Hindlimb muscle (tissue), 1 donor: ENCODE results near the gene KDM2A. TPM values are rescaled to one million over a fixed set of nuclear protein-coding genes. Genes with fewer than 3 reads are reported as not detected.

Experiments used
- DNase-seq: peaks from one replicate; pipeline ENCODE4 v3.0.0-alpha.2; 2013
- polyA plus RNA-seq: library from polyadenylated mRNA; unstranded; fragments of 120-200 nt; gene quantifications from one replicate; pipeline ENCODE4 v1.2.1, GENCODE V29; 2013; ENCODE audit not compliant: insufficient read length

Gene KDM2A
- polyA plus RNA-seq: 64.1 TPM

DNA sequence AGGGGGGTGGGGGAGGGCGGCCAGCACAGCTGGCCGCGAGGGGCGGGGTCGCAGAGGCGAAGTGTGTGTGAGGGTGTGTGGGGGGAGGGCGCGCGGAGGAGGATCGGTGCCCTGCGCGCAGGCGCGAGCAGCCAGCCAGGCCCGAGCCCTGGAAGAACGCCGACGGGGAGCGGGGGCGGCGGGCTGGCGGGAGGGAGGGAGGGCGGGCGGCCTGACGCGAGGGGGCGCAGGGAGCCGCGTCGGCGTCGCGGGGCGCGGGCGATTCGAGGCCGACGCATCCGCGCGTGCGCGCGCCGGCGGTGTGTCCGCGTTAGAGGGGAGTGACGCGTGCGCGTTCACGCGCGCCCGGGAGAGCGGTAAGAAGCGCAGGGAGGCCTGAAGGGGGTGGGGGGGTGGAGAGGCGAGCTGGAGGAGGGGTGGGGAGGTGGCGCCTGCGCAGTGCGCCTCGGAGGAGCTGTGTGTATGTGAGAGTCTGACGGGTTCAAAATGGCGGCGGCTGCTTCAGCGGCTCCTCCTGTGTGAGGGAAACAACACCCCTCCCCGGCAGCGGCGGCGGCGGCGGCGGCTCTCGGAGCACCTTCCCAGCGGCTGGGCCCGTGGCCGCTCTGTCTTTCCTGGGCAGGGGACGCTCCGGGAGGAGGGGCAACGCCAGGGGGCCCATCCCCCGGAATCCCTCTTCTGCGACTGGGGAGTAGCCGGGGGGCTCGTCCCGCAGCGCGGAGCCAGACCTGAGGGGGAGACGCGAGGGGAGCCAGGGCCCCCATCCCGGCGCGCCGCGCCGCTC is at the start of gene KDM2A:
TSS of gene KDM2A (plus strand) at position 463 of the 784 bp plus-strand sequence. CDS start 2,054 bp downstream, outside the sequence.
- DNase-seq: peak; percentile 100

DNA sequence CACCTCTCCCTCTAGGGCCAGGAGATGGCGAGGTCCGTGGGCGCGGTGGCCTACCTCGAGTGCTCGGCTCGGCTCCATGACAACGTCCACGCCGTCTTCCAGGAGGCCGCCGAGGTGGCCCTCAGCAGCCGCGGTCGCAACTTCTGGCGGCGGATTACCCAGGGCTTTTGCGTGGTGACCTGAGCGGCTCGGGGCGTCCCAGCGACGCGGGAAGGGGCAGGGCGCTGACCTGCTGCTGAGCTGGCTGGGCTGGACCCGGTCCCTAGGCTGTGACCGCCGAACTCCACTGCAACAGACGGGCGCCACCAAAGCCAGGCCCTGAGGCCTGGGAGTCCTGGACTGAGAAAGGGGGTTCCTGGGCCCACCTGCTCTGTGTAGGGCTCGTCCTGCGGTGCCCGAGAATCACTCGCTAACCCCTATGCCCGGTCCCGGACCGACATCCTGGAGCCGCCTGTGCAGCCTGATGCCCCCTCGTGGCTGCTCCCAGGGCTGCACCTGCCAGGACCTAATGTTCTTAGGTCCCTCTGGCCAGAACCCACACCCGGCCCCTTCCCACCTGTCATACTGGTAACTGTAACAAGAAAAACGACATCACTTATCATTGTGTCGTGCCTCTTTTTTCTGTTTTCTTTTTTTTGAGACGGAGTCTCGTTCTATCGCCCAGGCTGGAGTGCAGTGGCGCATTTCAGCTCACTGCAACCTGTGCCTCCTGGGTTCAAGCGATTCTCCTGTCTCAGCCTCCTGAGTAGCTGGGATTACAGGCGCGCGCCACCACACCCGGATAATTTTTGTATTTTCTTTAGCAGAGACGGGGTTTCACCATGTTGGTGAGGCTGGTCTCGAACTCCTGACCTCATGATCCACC is 47.4 kb upstream of the KDM2A start:
- DNase-seq: peak; percentile 49

DNA sequence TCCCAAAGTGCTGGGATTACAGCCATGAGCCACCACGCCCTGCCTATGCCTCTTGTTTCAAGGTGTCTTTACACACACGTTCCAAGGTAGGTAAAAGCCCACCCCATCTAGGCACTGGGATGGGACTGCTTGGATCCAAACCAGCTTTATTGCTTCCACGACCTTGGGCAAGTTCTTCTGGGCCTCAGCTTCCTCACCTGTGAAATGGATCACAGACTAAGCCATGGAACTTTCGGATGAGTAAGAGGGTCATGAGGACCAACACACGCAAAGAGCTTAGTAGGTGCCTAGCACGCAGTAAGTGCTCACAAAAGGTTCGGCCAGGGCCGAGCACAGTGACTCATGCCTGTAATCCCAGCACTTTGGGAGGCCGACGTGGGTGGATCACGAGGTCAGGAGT is 46.8 kb upstream of the KDM2A start:
- DNase-seq: no peak

DNA sequence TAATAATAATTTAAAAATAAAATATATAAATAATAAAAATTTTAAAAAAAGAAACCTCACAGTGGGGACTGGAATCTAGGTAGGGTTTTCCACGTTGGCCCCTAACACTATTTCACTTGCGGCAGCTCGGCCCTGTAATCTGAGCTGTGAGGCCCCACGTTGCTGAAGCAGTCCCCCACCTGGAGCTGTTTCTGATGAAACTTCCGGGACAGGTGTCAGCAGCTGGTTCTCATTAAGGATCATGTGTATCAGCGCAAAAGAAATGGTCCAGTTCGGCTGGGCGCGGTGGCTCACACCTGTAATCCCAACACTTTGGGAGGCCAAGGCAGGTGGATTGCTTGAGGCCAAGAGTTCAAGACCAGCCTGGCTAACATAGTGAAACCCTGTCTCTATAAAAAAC is 45.2 kb upstream of the KDM2A start:
- no peak for DNase-seq

DNA sequence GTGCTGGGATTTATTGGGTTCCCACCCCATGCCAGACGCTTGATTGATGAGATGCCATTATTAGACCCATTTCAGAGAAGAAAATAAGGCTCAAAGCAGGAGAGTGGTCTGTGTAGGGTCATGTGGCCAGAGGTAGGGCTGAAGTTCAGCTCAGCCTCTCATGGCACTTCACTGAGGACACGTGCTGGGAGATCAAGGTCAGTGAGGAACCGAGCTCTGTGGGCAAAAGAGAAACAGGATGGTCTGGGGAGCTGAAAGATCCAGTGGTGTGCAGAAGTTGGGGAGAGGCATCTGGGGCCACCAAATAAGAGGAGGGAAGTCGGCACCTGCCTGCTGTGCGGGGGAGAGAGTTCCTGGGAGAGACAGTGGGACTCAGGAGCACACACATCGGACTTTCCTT is 42.9 kb upstream of the KDM2A start:
- DNase-seq: no peak

DNA sequence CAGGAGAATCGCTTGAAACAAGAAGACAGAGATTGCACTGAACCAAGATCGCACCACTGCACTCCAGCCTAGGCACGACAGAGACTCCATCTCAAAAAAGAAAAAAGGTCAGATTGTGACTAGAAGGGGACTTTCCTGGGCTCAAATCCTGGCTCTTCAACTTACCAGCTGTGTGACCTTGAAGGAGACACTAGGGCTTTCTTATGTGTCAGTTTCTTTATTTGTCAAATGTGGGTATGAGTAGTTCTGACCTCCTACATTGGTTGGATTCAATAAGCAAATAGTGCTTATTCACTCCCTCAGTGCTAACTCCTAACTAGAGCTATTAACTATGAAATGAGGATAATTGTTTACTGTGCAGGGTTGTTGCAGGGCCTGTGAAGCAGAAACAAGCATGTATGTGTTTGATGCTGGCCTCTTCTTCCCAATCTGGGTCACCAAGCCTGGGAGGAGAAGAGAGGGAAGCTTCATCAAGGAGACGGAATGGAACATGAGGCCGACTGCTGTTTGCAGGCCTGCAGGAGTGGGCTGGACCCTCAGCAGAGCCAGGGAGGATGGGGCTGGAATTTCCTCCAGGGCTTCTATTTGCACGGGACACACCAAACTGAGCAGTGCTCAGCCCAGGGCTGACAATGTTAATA is 39.9 kb upstream of the KDM2A start:
- no peak for DNase-seq

DNA sequence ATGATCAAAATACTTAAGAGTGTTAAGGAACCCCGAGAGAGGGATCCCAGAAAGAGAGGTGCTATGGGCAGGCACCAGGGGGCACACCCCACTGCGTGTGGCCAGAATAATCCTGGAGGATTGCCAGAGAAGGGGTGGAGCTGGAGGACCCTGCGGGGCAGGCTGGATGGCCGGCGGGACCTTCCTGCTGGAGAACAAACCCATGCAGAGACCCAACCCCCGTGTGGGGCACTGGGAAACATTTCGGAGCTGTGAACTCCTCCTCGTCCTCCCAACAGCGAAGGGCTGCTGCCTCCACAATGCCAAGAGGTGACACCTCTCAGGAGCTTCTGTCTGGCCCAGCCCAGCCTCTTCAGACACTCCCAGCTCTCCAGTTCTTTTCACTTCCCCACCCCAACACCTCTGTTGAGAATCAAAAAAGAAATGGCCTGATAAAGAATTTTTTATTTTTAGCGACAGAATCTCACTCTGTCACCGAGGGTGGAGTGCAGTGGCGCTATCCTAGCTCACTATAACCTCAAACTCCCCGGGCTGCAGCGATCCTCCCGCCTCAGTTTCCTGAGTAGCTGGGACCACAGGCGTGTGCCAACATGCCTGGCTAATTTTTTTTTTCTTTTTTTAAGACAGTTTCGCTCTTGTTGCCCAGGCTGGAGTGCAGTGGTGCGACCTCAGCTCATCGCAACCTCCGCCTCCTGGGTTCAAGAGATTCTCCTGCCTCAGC is 36.8 kb upstream of the KDM2A start:
- no peak for DNase-seq

DNA sequence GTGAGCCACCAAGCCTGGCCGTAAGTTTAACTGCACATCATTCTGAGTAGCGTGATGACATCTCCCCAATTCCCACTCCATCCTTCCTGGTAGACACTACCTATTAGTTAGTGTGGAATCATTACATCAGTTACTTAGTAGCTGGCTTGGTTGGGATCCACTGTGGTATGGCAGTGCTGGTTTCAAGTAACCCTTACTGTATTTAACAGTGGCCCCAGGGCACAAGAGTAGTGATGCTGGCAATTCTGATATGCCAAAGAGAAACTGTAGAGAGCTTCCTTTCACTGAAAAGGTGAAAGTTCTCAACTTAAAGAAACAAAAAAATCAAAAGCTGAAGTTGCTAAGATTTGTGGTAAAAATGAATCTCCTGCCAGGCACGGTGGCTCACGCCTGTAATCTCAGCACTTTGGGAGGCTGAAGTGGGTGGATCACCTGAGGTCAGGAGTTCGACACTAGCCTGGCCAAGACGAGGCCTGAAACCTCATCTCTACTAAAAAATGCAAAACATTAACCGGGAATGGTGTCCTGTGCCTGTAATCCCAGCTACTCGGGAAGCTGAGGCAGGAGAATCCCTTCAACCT is 35.2 kb upstream of the KDM2A start:
- no peak for DNase-seq

DNA sequence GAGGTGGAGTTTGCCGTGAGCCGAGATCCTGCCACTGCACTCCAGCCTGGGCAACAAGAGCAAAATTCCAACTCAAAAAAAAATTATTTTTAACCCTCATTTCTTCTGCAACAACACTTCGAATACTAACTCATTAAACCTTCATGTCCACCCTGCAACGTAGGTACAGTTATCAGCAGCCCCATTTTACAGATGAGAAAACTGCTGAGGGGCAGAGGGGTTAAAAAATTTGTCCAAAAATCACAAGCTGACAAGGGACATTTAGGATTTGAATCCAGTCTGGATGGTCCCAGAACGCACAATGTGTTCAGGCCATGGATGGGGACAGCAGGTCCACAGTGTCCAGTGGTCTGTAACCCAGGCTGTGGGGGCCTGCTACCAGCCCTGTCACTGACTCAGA is 33.4 kb upstream of the KDM2A start:
- no peak for DNase-seq

DNA sequence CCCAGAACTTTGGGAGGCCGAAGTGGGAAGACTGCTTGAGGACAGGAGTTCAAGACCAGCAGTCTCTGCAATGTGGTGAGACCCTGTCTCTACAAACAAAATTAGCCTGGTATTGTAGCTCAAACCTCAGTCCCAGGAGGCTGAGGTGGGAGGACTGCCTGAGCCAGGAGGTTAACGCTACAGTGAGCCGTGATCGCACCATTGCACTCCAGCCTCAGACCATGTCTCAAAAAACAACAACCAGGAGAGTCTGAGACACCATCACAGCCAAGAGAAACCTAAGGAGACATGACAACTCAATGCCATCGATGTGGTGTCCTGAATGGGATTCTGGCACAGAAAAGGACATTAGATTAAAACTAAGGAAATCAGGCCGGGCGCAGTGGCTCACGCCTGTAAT is 28.3 kb upstream of the KDM2A start:
- DNase-seq: no peak

DNA sequence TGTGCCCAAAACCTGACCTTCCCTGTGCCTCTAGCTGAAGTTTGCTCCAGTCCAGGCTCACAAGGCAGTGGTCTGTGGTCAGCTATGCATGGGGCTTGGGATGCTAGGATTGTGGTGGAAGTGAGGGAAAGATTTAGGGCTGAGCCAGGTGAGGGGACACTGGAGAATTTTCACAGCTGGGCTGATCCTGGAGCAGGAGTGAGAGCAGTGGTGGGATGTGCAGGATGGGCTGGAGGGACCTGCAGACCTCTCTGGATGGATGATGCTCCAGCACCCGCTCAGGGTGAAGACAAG is 23.9 kb upstream of the KDM2A start:
- DNase-seq: no peak

DNA sequence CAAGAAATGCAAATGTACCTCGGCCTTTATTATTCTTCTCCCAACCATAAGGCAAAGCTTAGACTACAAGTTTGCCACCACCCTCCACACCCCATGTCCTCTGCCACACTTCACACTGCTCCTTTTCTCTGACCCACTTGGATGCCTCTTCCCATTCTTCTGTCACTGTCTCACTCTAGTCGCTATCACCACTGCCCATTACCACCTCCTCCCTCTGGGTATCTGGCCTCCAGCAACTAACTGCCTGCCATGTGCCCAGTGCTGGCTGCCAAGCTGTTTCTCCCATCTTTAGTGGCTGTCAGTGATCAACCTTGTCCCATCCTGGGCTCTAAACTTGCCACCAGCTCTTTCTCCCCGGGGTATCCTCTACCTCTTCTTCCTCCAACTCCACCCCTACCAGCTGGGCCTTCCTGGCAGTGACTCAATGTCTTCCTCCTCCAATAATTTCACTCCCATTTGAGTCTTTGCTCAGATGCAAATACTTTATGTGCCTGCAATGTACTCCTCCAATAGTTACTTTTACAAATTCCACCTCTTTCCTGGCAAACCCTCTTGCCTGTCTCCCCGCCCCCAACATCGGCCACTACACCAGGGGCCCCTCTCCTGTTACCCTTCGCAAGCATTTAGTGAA is 20.1 kb upstream of the KDM2A start:
- DNase-seq: no peak

DNA sequence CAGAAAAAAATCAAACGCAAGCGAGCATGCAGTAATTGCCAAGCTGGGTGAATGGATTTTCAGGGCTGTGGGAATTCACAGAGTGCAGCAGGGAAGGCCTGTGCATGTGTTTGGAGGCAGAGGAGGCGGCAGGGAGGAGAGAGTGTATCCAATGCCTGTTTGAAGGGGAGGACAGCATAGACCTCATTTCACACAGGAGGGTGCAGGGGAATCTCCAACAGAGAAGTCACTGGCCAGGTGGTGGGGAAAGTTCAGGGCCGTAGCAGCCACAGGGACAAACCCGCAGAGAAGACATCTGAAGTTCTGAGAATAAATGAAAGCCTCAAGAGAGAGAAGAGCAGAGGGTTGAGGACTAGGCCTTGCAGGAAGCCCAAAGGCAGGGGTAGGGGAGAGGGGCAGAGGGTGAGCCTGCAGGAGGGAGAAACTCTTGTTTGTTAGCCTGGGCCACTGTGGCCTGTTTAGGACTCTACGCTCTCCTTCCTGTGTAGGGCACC is 19.2 kb upstream of the KDM2A start:
- DNase-seq: no peak

DNA sequence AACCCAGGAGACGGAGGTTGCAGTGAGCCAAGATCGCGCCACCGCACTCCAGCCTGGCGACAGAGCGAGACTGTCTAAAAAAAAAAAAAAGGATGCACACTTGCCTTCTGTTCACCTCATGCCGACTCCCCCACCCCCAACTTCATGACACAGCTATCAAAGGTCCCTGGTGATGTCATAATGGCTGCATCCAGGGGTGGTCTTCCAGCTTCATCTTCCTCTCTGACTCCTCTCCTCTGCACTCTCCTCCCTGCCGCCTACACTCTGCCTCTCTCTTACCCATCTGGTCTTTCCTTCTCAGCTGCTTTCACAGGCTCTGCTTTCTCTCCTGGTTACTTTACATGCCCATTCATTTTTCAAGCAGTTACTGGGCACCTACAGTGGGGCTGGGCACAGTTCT is 16.4 kb upstream of the KDM2A start:
- no peak for DNase-seq

DNA sequence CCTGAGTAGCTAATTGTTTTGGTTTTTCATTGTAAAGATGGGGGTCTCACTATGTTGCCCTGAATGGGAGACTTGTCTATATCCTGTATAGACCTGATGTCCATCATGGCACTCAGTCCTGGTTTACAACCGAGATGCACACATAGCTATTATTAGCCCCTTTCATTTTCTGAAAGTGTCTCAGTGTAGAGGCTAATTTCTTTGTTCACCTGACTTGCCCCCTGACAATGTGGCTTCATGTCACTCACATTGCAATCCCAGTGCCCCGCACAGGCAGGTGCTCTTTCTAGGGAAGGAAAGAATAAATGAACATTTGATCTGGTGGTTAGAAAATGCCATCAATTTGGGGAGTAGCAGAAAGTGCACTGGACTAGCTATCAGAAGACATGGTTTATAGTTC is 13.1 kb upstream of the KDM2A start:
- no peak for DNase-seq

DNA sequence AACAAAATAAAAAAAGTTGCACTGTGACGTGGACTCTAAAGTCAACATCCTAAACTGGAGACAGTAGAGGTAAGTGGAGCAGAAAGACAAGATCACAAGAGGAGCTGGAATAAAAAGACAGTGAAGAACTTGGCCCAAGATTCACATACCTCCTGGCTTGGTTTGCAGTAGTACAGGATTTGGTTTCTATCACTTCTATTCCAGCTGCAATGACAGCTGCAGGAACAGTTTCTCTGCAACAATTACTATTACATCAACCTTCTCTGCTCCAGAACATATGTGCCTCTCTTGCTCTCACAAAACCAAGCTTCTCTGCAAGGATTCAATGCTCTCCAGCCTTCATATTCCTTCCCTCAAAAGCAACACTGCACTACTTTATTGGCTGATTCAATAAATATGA is 7.8 kb upstream of the KDM2A start:
- peak; percentile 61 for DNase-seq

DNA sequence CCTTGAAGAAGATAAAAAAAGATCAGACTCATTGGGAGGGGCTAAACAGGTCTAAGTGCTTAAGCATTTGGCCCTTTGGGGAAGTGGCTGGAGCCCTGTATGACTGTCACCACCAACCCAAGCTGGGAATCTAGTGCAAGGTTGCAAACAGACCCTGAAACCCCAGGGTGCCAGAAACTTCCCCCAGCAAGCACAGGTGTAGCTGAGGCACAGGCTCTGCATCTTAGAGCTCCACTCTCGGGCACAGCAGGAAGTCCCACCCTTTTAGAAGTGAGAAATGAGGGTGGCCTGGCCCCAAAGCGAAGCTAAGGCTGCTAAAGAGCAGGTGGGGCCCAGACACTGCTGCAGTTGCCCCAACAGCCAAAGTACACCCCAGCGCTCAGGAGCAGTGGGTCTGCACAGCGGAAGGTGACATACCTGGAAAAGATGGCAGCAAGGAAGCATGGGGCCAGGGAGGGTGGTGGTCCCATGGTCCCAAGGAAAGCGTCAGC is 5.8 kb upstream of the KDM2A start:
- no peak for DNase-seq

DNA sequence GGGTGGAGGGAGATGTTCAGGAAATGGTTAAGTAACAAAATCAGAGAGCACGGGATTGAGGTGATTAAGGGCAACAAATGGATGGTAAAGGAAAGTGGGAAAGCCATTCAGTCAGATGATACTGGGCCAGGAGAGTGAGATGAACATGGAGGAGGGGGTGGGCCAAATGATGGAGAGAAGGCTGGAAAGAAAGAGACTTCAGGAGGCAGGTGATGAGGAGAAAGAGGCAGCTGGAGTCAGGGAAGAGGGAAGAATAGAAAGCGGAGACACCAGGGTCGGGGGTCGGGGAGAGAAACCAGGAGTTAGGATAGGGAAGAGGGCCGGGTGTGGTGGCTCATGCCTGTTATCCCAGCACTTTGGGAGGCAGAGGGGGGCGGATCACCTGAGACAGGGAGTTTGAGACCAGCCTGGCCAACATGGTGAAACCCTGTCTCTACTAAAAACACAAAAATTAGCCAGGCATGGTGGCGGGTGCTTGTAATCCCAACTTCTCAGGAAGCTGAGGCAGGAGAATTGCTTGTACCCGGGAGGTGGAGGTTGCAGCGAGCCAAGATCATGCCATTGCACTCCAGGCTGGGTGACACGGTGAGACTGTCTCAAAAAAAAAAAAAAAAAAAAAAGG is 4.7 kb upstream of the KDM2A start:
- DNase-seq: no peak

DNA sequence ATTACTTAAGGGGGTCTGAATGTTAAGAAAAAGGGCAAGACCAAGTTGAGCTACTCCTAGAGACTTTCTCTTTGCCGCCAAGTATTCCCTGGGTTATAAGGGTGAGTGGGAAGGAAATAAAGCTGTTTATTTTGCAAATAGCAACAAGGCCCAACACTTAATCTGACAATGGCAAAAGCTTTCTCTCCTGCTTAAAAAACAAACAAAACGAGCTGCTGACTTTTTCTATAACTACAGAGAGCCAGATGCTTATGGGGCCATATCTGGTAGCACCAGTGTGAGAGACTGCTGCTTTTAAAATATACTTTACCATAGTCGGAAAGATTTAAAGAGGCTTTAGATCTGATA is 2.3 kb upstream of the KDM2A start:
- DNase-seq: no peak

DNA sequence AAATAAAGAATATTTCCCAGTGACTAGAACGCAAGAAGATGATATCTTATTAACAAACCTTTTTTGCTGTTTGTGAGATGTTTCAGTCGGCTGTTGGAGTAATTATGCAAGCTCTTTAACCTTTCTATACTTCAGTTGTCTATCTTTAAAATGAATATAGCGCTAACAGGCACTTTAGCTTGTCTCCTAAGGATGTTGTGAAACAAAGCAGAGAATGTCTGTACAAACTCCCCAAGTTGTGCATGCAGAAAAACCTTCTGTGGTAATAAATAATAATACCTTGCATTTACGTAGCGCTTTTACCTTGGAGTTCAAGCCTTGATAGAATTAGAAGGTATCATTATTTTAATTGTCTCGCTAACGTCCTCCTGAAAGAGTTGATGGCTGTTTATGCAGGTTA is 1.9 kb upstream of the KDM2A start:
- DNase-seq: no peak

DNA sequence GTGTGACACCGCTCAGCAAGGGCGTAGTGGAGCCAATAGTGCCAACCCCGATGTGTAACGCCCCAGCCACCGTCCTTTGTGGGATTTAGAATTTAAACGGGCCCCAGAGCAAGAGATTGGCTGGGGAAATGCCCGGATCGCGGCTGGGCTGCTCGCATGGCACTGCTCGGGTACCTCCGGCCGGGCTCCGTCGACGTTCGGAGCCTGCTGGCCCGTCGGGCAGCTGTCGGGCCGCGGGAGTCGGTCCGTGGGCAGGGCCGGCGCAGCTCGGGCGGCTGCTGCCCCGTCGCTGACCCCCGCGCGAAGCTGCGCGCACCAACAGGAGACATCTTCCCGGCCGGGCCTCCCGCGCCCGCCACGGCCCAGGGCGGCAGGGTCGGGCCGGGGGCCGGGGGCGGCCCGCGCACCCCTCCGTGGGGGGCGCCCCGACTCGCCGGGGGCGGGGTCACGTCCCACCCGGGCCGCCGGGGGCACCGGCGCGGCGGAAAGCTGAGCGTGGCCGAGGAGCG is 1.3 kb upstream of the KDM2A start:
- DNase-seq: peak; percentile 50
